GM12878 (cell line): ENCODE data around the gene KCNK4. TPM values are rescaled to one million over a fixed set of nuclear protein-coding genes. Genes with fewer than 3 reads are reported as not detected.
A peak's percentile ranks its signal among the peaks of the same experiment; 100 is the strongest.

Experiments
- ATAC-seq: fragments of 200-7000 bp; cut with Tn5 transposase; 3 replicates; pipeline ENCODE4 v1.9.1; 2020; ENCODE audit warnings: mild to moderate bottlenecking, moderate library complexity
- BruUV-seq: library from RNA; stranded (reverse); fragments of 400-500 nt; replicated peaks from 2 replicates; lab custom pipeline; 2021; lab: Mats Ljungman, UMichigan
- CTCF ChIA-PET: fragments of 300-600 bp; sonication (Branson Sonifier 250); formaldehyde crosslinking; extraction: SDS; loops from one replicate; lab custom pipeline; 2021; ENCODE audit warnings: inconsistent platforms; lab: Yijun Ruan, JAX
- POLR2A ChIA-PET: fragments of 350-600 bp; formaldehyde crosslinking; extraction: SDS; loops from one replicate; lab custom pipeline; 2021; ENCODE audit warnings: inconsistent platforms; lab: Charles Lee
- RAD21 ChIA-PET: fragments of 300-600 bp; sonication (Branson Sonifier 250); formaldehyde crosslinking; loops from one replicate; lab custom pipeline; 2023; ENCODE audit warnings: antibody characterized with exemption; ENCODE audit not compliant: unreplicated experiment; lab: Charles Lee
- SMC1A ChIA-PET: fragments of 300-600 bp; sonication (Branson Sonifier 250); formaldehyde crosslinking; loops from one replicate; lab custom pipeline; 2023; ENCODE audit not compliant: unreplicated experiment, uncharacterized antibody; lab: Charles Lee
- DNase-seq: peaks from one replicate; pipeline ENCODE4 v3.0.0-alpha.2; 2011; ENCODE audit warnings: low read depth, low spot score
- FAIRE-seq: peaks from 3 replicates; lab custom pipeline; 2011; peaks lifted over from hg19 to GRCh38; lab: Jason Lieb, UNC
- H2AFZ ChIP-seq: 2 replicates; pipeline ENCODE4 v1.6.0; 2011; ENCODE audit warnings: low read depth, low read length, control low read depth; ENCODE audit not compliant: control insufficient read depth
- H3K27ac ChIP-seq: 2 replicates; pipeline ENCODE4 v1.5.1; 2011; ENCODE audit warnings: control low read depth; ENCODE audit not compliant: control insufficient read depth, insufficient read depth
- H3K27me3 ChIP-seq, 2 experiments: replicated peaks in 1 of 2; 2 replicates each; pipeline versions ENCODE4 v1.6.0 to v1.6.1; 2011; ENCODE audit warnings: low read length in 1 of 2; ENCODE audit not compliant: control insufficient read depth in 2 of 2, insufficient read depth in 2 of 2
- H3K36me3 ChIP-seq, 2 experiments: 2 replicates each; pipeline ENCODE4 v1.5.1; 2011; ENCODE audit warnings: low read length in 1 of 2; ENCODE audit not compliant: control insufficient read depth in 2 of 2, insufficient read depth in 2 of 2
- H3K4me1 ChIP-seq: 2 replicates; pipeline ENCODE4 v1.6.1; 2011; ENCODE audit warnings: mild to moderate bottlenecking, low read length, moderate library complexity, mixed read lengths; ENCODE audit not compliant: control insufficient read depth, insufficient read depth
- H3K4me2 ChIP-seq: 2 replicates; pipeline ENCODE4 v1.6.0; 2011; ENCODE audit warnings: control low read depth; ENCODE audit not compliant: control insufficient read depth, insufficient read depth
- H3K4me3 ChIP-seq: fragments of 200-600 bp; sonication (generic); 2 replicates; pipeline ENCODE4 v1.5.1; 2016
- H3K79me2 ChIP-seq: 2 replicates; pipeline ENCODE4 v1.6.0; 2011; ENCODE audit warnings: low read length; ENCODE audit not compliant: control insufficient read depth, insufficient read depth
- H3K9ac ChIP-seq: 2 replicates; pipeline ENCODE4 v1.8.0; 2011; ENCODE audit warnings: low read length, control low read depth, mixed read lengths; ENCODE audit not compliant: control insufficient read depth, insufficient read depth
- H3K9me3 ChIP-seq: replicated peaks from 3 replicates; pipeline ENCODE4 v1.5.1; 2011; ENCODE audit warnings: mild to moderate bottlenecking, low read length; ENCODE audit not compliant: control insufficient read depth, insufficient read depth
- H4K20me1 ChIP-seq: 2 replicates; pipeline ENCODE4 v1.6.0; 2011; ENCODE audit not compliant: control insufficient read depth, insufficient read depth
- ATF3 ChIP-seq: IDR thresholded peaks from 2 replicates; pipeline ENCODE4 v1.6.1; 2011; ENCODE audit warnings: low read depth, mild to moderate bottlenecking, low read length, moderate library complexity, borderline replicate concordance; ENCODE audit errors: extremely low read depth
- CEBPB ChIP-seq, 2 experiments: fragments of 150-350 bp in 1 of 2; IDR thresholded peaks; 2 replicates each; pipeline ENCODE4 v1.6.1; 2012 to 2014; ENCODE audit warnings: low read depth in 2 of 2, low read length in 2 of 2, borderline replicate concordance in 1 of 2, inconsistent platforms in 1 of 2
- CUX1 ChIP-seq: IDR thresholded peaks from 2 replicates; pipeline ENCODE4 v1.6.1; 2012; ENCODE audit warnings: improper control_type of control experiment, low read depth, low read length; ENCODE audit not compliant: insufficient replicate concordance
- NR2C1 ChIP-seq: fragments of 450-650 bp; IDR thresholded peaks from 2 replicates; pipeline ENCODE4 v1.6.1; 2017; ENCODE audit warnings: antibody characterized with exemption, mild to moderate bottlenecking, moderate library complexity
- RCOR1 ChIP-seq: conservative IDR thresholded peaks from 2 replicates; pipeline ENCODE4 v1.6.1; 2012; ENCODE audit warnings: low read depth, low read length, improper control_type of control experiment
- SUPT20H ChIP-seq: IDR thresholded peaks from 2 replicates; pipeline ENCODE4 v1.6.1; 2011; ENCODE audit warnings: low read depth, mild to moderate bottlenecking, low read length, moderate library complexity, borderline replicate concordance; ENCODE audit not compliant: control insufficient read depth
- TARDBP ChIP-seq: IDR thresholded peaks from 2 replicates; pipeline ENCODE4 v1.6.1; 2016; ENCODE audit warnings: borderline replicate concordance
- ZSCAN29 ChIP-seq: fragments of 450-650 bp; IDR thresholded peaks from 2 replicates; pipeline ENCODE4 v1.6.1; 2017; ENCODE audit warnings: mild to moderate bottlenecking, moderate library complexity
- WGBS: methylation state at CpG from one replicate; pipeline ENCODE4 v1.1.6; 2016; ENCODE audit warnings: low lambda C conversion rate; ENCODE audit not compliant: insufficient replicate concordance, insufficient coverage; ENCODE audit errors: missing lambda C conversion rate; 5-methylcytosine and 5-hydroxymethylcytosine counted together
- in situ Hi-C: fragments of 300-500 bp; cut with MboI; formaldehyde crosslinking; loops from 9 replicates; pipeline ENCODE4 v1.14.3; 2018; ENCODE audit warnings: mixed read lengths
- intact Hi-C: fragments of 100-400 bp; cut with micrococcal nuclease; formaldehyde crosslinking; loops from one replicate; pipeline ENCODE4 v1.14.2; 2022; ENCODE audit not compliant: unreplicated experiment
- polyA plus RNA-seq, 11 experiments: library from polyadenylated mRNA; depleted of rRNA in 4 of 11; unstranded in 6 of 11; stranded (reverse) in 5 of 11; fragments of >200 nt; fragmentation: Nextera tagmentation in 4 of 11; fragmentation: Illumina TruSeq in 1 of 11; extraction: Ambion mirVana in 4 of 11; extraction: Trizol in 1 of 11; gene quantifications; 1 replicate in 1 of 11; 2 replicates in 10 of 11; pipeline versions ENCODE4 v1.2.1 to v1.2.3, GENCODE V29; 2011 to 2016; ENCODE audit warnings: inconsistent platforms in 2 of 11, missing spikeins in 2 of 11, low read depth in 1 of 11
- total RNA-seq, 4 experiments: library from RNA; depleted of rRNA in 3 of 4; stranded (reverse); fragments of >200 nt in 3 of 4; fragmentation: Illumina TruSeq in 1 of 4; extraction: Trizol in 1 of 4; gene quantifications; 2 replicates each; pipeline versions ENCODE4 v1.2.1 to v1.2.3, GENCODE V29; 2013 to 2021

KCNK4 gene
- total and polyA plus RNA-seq, 10 of the 15 experiments (the other 5 are each of a cell fraction or from before 2014, with no cell fraction given) = 0.04 TPM; not detected in 9

DNA sequence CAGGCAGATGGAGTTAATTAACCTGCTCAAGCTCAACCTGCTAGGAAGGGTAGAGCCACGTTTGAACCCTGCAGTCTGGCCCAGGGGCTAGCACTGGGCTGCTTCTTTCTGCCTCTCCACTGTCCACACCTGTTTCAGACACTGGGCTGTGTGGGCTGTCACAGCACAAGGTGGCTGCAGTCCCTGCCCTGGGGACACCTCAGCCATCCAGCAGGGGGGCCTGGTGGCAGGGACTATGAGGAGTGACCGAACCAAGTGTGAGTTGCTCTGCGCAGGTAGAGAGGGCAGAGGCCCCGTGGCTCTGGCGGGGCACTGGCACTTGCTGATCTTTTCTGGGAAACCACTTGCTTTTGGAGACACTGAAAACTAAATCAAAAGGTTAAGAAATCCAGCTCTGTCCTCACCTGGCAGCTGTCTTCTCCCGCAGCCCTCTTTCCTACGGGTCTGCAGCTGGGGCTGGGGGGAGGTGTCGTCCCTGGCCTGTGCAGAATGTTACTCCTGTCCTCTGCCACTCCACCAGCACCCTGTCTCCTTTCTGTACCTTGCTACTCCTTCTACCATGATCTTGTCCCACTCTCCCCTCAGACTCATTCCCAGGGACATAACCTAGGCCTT, 12.4 kb upstream of the KCNK4 start (continued):
- no peak for TF ChIP-seq SUPT20H
- TF ChIP-seq NR2C1 = no peak
- no peak for TF ChIP-seq CUX1

DNA sequence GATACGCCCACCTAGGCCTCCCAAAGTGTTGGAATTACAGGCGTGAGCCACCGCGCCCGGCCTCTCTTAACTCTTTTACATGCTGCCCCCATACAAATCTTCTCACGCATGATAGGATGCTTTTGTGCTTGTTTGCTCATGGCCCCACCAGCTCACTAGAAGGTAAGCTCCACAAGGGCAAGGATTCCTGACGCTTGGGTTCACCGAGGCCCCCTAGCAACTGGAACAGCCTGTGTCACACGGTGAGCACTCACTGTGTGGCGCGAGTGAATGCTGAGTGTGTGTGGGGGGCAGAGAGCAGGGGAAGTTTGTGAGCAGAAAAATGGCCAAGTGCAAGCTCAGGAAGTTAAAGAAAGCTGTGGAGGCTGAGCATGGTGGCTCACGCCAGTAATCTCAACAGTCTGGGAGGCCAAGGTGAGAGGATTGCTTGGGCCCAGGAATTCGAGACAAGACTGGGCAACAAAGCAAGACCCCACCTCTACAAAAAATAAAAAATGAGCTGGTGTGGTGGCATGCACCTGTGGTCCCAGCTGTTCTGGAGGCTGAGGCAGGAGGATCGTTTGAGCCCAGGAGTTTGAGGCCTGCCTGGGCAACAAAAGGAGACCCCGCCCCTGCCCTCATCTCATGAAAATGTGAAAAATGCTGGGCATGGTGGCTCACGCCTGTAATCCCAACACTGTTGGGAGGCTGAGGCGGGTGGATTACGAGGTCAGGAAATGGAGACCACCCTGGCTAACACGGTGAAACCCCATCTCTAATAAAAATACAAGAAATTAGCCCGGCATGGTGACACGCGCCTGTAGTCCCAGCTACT, 8.9 kb upstream of the KCNK4 start:
- ATAC-seq (no peak), DNase-seq (no peak), FAIRE-seq (no peak)
- H3K4me2 ChIP-seq = no peak overlapping the region
- no peaks in the 10 kb centered on the region for H3K9me3 ChIP-seq
- TSS peak; percentile 21 for BruUV-seq
- WGBS = 99% methylated on average over 22 of the region's 22 CpGs
- no peak overlapping the region for H3K4me3 ChIP-seq
- H3K27me3 ChIP-seq = no peaks in the 10 kb centered on the region
- peaks cover 7% of the 10 kb centered on the region for H3K4me1 ChIP-seq
- ChIA-PET RAD21 (interaction anchor here (1.1 kb wide), 1 partner anchor 18 kb away, joined by 3 read pairs; the partner anchor contains the start of gene CATSPERZ), POLR2A (interaction anchor here (0.6 to 6.2 kb wide), 5 partner anchors 11 to 75 kb away, joined by 3 to 92 read pairs (median 9); partner anchors contain the start of genes FERMT3, PRDX5 and TRMT112), CTCF (interaction anchor here (0.6 to 5.5 kb wide), 4 partner anchors 8 to 49 kb away, joined by 3 to 46 read pairs (median 22); partner anchors contain the start of genes CATSPERZ and ESRRA), SMC1A (interaction anchor here (1.5 kb wide), 1 partner anchor 10 kb away, joined by 6 read pairs; no protein-coding TSS in a partner anchor)
- no peaks in the 10 kb centered on the region; the same call in 1 of the 2 replicates for H4K20me1 ChIP-seq
- H2AFZ ChIP-seq = no peak overlapping the region
- no peaks in the 10 kb centered on the region for H3K36me3 ChIP-seq
- H3K27ac ChIP-seq = no peak overlapping the region
- intact Hi-C loops (no loop called here), in situ Hi-C loops (no loop called here)
- H3K79me2 ChIP-seq = peaks cover 15% of the 10 kb centered on the region
- no peak overlapping the region for H3K9ac ChIP-seq
- TF ChIP-seq CEBPB (IDR thresholded peaks at IDR 0.05; ENCODE audit: borderline replicate concordance in 1 of 2, low read depth in 2 of 2, low read length in 2 of 2) (no peak), ZSCAN29 (no peak), RCOR1 (no peak), TARDBP (no peak), ATF3 (no peak), CUX1 (no peak)
